ENCODE measurements around the gene SRP54.
"Not testable (repeated sequence)": the region's sequence is repeated elsewhere in the genome, so short reads cannot be mapped to it uniquely, and the experiment has no call there.

The SRP54 gene

GRCh38 chr14:34983786-34984185 lies 994 bp downstream of the SRP54 start:
- DNase-seq (ENCODE audit: low read depth) = no peak

DNA sequence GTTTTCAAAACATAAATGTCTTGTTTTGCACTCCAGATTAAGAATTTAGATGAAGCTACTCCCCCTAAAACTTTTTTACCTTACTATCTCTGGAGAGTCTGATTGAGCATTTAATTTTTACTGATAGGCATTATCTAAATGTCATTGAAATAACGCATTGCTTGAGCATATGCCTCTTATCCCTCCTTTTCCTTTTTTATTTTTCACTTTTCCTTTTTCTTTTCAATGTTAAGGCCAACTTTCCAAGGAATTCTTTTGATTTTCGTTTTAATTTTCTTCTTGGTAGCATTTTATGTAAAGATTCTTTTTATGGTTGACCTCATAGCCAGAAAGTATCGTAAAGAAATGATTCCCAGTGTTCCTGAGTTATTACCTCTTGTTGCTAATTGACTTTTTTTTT lies 2.9 kb downstream of the SRP54 start:
- no peak for DNase-seq (ENCODE audit: low read depth)

DNA sequence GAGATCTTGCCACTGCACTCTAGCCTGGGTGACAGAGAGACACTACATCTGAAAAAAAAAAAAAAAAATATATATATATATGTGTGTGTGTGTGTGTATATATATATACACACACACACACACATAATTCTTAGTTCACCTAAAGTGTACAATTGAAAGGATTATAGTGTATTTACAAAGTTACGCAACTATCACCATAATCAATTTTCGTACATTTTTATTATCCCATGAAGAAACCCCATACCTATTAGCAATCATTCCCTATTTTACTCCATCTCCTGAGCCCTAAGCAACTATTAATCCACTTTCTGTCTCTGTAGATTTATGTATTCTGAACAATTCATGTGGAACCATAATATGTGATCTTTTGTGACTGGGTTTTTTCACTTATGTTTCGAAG lies 4.4 kb downstream of the SRP54 start:
- DNase-seq (ENCODE audit: low read depth) = no peak

DNA sequence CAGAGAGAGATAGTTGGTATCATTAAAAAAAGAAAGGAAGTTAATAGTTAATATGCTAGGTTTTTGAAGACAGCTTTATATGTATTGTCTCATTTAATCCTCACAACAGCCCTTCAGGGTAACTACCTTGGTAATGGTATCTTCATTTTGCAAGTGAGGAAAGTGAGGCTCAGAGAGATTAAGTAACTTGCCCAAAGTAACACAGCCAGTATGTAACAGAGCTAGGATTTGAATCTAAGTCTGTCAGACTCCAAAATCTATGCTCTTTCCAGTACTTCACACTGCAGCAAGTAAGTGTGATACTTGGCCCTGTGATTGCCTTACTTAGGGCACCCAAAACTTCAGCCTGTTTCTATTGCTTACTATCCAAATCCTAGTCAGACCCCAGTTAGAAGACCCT lies 7.0 kb downstream of the SRP54 start:
- DNase-seq (ENCODE audit: low read depth) = no peak

DNA sequence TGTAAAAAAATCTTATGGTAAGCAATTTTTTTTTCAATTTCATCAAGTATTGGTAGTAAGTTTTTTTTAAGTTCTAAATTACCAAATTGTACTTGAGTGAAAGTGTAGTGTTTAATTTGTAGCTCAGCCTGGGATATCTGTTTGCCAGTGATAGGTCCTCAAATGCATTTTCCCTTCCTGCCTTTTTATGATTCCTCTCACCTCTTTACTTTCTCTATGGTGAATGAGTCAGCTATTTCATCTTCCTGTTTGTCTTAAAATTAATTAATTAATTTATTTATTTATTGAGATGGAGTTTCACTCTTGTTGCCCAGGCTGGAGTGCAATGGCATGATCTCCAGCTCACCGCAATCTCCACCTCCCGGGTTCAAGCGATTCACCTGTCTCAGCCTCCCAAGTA lies 10.6 kb downstream of the SRP54 start:
- DNase-seq (ENCODE audit: low read depth) = no peak

DNA sequence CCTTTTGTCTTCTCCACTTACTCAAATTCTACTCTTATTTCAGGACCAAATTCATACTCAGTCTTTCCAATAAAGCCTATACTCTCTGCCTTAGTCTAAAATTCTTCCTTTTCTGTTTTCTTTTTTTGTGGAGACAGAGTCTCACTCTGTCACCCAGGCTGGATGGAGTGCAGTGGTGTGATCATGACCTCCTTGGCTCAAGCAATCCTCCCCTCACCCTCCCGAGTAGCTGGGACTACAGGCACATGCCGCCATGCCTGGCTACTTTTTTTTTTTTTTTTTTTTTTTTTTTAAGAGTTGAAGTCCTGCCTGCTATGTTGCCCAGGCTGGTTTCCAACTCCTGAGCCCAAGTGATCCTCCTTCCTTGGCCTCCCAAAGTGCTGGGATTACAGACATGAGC lies 11.9 kb downstream of the SRP54 start:
- no peak for DNase-seq (ENCODE audit: low read depth)

DNA sequence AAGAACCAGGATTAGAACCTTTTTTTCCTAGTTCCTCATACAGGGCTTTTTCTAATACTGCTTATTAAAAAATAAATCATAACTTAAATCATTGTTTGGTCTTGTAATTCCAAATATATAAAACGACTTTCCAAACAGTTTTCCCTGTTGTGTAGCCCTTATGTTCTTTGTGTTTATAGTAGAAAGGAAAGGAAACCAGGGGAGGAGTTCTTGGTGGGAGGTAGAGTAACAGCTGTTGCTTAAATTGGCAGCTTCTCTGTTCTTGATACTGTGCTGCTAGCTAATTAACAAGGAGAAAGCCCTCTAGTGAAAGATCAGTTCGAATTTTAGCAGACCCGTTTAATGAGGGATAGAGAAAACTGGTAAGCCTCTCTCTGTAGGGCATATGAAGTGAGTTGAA lies 15.0 kb downstream of the SRP54 start:
- DNase-seq (ENCODE audit: low read depth) = peak; percentile 3

GRCh38 chr14:34999500-34999899 lies 16.7 kb downstream of the SRP54 start:
- no peak for DNase-seq (ENCODE audit: low read depth)

- DNase-seq (ENCODE audit: low read depth) = no peak
These were observed 18.8 kb downstream of the SRP54 start for GRCh38 chr14:35001621-35002020.

DNA sequence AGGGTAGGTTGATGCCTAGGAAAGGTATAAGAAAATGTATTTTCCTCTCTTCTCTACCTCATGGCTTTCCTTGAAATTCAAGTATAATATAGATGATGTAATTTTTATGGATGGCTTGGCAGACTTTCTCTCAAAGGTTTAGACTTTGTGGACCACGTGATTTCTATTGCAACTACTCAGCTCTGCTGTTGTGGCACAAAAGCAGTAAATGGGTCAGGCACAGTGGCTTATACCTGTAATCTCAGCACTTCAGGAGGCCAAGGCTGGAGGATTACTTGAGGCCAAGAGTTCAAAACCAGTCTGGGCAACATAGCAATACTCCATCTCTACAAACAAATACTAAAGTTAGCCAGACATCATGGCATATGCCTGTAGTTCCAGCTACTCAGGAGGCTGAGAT lies 22.0 kb downstream of the SRP54 start:
- no peak for DNase-seq (ENCODE audit: low read depth)

- no peak for DNase-seq (ENCODE audit: low read depth)
These were observed 33.8 kb downstream of the SRP54 start for GRCh38 chr14:35016568-35016967.

DNA sequence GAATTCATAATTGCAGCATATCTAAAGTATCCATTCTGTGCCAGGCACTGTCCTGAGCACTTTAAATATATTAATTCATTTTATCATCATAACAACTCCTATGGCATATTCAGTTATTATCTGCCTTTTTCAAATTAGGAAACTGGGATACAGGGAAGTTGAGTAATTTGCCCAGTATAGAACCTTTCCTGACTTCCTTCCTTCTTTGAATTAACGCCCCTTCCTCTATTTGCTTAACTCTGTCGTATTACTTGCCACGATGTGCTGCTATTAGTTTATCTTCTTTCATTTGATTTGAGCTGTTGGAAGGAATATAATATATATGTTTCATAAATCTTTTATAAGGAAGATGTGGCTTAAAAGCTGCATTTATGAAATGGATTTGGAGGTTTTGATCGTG lies 37.9 kb downstream of the SRP54 start:
- DNase-seq (ENCODE audit: low read depth) = no peak

GRCh38 chr14:35028435-35028834 lies 45.6 kb downstream of the SRP54 start:
- DNase-seq (ENCODE audit: low read depth) = no peak

DNA sequence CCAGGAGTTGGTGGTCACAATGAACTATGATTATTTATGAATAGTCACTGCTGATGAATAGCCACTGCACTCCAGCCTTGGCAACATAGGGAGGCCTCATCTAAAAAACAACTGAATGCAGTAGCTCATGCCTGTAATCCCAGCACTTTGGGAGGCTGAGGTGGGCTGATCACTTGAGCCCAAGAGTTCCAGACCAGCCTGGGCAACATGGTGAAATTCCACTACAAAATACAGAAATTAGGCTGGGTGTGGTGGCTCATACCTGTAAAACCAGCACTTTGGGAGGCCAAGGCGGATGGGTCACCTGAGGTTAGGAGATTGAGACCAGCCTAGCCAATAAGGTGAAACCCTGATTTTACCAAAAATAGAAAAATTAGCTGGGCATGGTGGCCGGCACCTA lies 49.8 kb downstream of the SRP54 start:
- no peak for DNase-seq (ENCODE audit: low read depth)

DNA sequence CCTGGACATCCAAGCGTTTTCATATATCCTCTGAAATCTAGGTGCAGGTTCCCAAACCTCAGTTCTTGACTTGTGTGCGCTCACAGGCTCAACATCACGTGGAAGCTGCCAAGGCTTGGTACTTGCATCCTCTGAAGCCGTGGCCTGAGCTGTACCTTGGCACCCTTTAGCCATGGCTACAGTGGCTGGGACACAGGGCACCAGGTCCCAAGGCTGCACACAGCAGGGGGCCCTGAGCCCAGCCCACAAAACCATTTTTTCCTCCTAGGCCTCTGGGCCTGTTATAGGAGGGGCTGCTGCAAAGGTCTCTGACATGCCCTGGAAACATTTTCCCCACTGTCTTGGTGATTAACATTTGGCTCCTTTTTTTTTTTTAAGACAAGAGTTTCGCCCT lies 51.6 kb downstream of the SRP54 start:
- DNase-seq (ENCODE audit: low read depth) = no peak

DNA sequence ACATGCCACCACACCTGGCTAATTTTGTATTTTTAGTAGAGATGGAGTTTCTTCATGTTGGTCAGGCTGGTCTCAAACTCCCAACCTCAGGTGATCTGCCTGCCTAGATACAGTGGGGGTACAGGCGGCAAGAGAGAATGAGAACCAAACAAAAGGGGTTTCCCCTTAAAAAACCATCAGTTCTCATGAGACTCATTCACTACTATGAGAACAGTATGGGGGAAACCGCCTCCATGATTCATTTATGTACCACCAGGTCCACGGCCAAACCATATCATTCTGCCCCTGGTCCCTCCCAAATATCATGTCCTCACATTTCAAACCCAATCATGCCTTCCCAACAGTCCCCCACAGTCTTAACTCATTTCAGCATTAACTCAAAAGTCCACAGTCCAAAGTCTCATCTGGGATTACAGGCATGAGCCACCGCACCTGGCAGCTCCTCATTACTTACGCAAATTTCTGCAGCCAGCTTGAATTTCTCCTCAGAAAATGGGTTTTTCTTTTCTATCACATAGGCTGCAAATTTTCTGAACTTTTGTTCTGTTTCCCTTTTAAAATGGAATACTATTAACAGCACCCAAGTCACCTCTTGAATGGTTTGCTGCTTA lies 52.3 kb downstream of the SRP54 start:
- not testable (repeated sequence) for DNase-seq (ENCODE audit: low read depth)

DNA sequence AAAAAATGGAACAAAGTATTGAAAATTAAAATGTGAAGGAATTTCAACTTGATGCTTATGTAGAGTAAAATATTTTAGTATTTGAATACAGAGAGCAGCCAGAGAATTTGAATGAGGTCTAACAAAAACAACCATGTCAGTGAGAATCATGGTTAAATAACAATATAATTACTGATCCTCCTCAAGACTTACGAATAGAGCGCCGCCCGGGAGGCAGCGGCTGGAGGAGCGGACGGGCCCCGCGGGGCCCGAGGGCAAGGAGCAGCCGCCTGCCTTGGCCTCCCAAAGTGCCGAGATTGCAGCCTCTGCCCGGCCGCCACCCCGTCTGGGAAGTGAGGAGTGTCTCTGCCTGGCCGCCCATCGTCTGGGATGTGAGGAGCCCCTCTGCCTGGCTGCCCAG lies 55.5 kb downstream of the SRP54 start:
- DNase-seq (ENCODE audit: low read depth) = not testable (repeated sequence)

GRCh38 chr14:35042632-35043031 lies 59.8 kb downstream of the SRP54 start:
- DNase-seq (ENCODE audit: low read depth) = no peak

DNA sequence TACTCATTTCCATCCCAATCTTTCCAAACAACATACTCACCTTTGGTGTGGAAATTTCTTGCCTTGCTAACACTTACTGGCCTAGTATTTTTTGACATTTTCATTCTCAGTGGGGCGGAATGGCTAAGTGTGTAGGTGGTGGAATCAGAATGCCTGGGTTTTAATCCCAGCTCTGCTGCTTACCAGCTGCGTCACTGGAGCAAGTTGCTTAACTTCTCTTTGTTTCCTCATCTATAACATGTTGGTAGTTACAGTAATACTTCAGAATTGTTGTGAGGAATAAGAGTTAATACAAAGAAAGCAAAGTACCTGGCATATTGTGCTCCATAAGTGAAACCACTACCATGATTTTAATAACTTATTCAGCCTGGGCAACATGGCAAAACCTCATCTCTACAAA lies 60.3 kb downstream of the SRP54 start:
- DNase-seq (ENCODE audit: low read depth) = no peak

GRCh38 chr14:35044939-35045797 lies 62.4 kb downstream of the SRP54 start:
- no peak for DNase-seq (ENCODE audit: low read depth)

DNA sequence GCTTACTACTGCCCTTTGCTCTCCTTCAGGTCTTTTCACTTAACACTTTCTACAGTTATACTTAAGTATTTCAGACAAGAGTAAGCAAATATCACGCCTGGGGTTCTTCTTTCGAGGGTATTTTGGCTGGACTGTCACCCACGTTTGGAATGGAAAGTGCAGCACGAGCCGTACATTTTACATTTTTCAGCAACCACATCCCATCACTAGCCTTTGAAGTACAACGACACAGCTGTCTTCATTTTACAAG lies 62.9 kb downstream of the SRP54 start:
- no peak for DNase-seq (ENCODE audit: low read depth)

DNA sequence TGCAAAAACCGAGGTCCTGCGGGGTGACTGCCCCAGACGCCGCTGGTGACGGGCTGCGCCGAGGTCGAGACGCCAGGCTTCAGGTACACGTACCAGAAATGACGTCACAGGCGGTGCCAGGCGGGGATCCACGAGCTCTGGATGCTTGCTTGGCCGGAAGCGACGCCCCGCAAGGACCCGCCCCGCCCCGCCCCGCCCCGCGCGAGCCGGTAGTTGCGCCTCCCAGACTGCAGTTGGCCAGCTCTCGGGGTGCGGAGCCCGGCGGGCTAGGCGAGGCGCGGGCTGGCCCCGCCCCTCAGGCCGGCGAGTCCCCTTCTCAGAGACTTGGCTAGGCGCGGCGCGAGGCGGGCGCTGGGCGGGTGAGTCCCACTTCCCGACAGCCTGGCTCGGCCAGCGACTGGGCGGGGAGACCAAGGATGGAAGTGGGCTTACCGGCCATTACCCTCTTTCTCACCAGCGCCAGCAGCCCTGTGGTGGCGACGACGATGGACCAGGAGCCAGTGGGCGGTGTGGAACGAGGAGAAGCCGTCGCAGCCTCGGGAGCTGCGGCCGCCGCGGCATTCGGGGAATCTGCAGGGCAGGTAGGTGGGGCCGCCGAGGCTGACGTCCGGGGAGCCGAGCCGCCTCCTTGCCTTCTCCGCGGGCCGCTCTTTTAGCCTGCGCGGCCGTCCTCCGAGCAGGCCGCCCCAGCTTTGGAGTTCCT lies 63.4 kb downstream of the SRP54 start, which contains the start of gene FAM177A1:
Gene FAM177A1 (plus strand): TSS at position 225 of the 703 bp plus-strand sequence. CDS start 192 bp downstream, at position 417.
- DNase-seq (ENCODE audit: low read depth) = peak; percentile 96

All from EH (cell line).